AG04449 (cell line): ENCODE data around the gene CDK1.

Experiments used
- CTCF ChIA-PET: fragments of 350-600 bp; formaldehyde crosslinking; extraction: SDS; loops from one replicate; lab custom pipeline; 2021; ENCODE audit warnings: antibody characterized with exemption; lab: Yijun Ruan, JAX
- POLR2A ChIA-PET: fragments of 400-600, 350-600 bp; formaldehyde crosslinking; extraction: SDS; loops from one replicate; lab custom pipeline; 2020; ENCODE audit warnings: antibody characterized with exemption, inconsistent platforms; lab: Yijun Ruan, JAX
- DNase-seq: peaks from one replicate; pipeline ENCODE4 v3.0.0-alpha.2; 2010; ENCODE audit warnings: low read depth, low spot score
- H3K4me3 ChIP-seq: 2 replicates; pipeline ENCODE4 v1.5.1; 2011; ENCODE audit warnings: low read depth, mild to moderate bottlenecking, control low read depth, low read length
- TF ChIP-seq, protein P1 (sequence below): IDR thresholded peaks from one replicate; pipeline ENCODE4 v1.5.1; 2011; ENCODE audit warnings: mild to moderate bottlenecking, moderate library complexity, low read length, control low read depth, inconsistent platforms; ENCODE audit not compliant: insufficient read depth; ENCODE audit errors: missing control alignments

CDK1 gene

DNA sequence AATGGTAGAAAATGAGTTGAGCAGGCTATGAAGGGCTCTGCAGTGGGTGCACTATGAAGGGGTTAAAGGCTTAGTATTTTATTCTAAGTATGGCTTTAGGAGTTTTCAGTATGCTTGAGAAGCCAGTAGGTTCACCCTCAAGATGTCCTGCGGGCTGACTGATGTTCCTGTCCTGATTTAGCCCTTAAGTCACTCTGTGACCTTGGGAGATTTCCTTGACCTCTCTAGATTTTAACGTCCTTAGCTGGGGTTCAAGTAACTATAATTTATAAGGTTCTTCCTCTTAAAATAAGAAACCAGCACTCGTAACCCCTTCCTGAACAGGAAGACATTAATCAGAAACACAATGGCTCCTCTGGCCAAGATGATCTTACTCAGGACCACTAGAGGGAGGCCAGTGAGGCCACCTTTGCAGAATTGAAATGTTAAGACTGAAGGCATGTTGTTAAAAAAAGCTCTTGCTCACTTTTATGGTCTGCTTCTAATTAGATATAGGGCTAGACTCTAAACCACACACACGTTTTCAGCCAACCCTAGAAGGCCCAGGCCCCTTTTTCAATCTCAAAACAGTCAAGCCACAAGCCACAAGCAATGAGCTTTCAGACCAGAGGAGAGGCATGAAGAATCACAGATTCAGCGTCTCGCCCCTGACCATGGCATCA lies 41.9 kb downstream of the CDK1 start:
- H3K4me3 ChIP-seq, result no peak overlapping the region
- TF ChIP-seq, protein P1, sequence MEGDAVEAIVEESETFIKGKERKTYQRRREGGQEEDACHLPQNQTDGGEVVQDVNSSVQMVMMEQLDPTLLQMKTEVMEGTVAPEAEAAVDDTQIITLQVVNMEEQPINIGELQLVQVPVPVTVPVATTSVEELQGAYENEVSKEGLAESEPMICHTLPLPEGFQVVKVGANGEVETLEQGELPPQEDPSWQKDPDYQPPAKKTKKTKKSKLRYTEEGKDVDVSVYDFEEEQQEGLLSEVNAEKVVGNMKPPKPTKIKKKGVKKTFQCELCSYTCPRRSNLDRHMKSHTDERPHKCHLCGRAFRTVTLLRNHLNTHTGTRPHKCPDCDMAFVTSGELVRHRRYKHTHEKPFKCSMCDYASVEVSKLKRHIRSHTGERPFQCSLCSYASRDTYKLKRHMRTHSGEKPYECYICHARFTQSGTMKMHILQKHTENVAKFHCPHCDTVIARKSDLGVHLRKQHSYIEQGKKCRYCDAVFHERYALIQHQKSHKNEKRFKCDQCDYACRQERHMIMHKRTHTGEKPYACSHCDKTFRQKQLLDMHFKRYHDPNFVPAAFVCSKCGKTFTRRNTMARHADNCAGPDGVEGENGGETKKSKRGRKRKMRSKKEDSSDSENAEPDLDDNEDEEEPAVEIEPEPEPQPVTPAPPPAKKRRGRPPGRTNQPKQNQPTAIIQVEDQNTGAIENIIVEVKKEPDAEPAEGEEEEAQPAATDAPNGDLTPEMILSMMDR, result peak; percentile 55
- POLR2A ChIA-PET, result interaction anchor here (1.0 kb wide), 1 partner anchor 460 kb away, joined by 3 read pairs; no protein-coding TSS in a partner anchor
- CTCF ChIA-PET, result interaction anchor here (0.6 to 4.9 kb wide), 27 partner anchors 9 to 1125 kb away, joined by 3 to 41 read pairs (median 4); no protein-coding TSS in a partner anchor
- no peak for DNase-seq

DNA sequence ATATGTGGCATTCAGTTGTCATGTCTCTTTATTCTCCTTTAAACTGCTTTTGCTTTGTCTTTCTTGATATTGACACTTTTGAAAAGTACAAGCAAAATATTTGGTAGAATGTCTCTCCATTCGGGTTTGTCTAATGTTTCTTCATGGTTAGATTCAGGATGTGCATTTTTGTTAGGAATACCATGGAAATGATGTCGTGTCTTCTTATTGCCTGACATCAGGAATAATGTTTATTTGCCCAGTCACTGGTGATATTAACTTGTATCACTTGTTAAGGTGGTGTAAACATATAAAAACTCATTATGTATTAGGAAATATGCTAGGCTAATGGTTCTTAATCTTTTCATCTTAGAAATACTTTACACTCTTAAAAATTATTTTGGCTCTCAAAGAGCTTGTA lies 43.4 kb downstream of the CDK1 start:
- no peak for DNase-seq
- TF ChIP-seq, protein P1, result no peak
- H3K4me3 ChIP-seq, result no peak overlapping the region
- POLR2A ChIA-PET, result no interaction called here
- CTCF ChIA-PET, result interaction anchor here (1.0 to 1.2 kb wide), 3 partner anchors 143 to 930 kb away, joined by 3 to 4 read pairs (median 3); no protein-coding TSS in a partner anchor

DNA sequence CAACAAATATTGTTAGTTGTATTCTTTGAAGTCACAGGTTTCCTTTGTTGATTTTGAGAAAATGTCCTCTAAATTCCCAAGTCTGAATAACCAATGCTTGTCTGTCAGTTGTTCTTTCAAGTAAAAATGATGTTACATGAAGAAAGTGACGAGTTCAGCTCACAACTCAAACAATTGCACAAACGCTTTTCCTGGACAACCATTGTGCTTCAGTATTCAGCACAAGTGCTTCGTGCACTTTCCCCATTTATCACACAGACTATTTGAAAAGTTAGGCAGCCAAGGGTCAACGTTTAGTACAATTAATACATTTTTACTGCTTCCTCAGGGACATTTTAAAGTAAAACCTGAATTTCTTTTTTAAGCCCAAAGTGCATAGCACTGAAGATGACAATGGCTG lies 44.5 kb downstream of the CDK1 start:
- H3K4me3 ChIP-seq, result no peak overlapping the region
- no peak for DNase-seq
- TF ChIP-seq, protein P1, result no peak
- CTCF ChIA-PET, result interaction anchor here (0.6 to 1.4 kb wide), 4 partner anchors 8 to 929 kb away, joined by 3 to 4 read pairs (median 4); no protein-coding TSS in a partner anchor
- POLR2A ChIA-PET, result no interaction called here

DNA sequence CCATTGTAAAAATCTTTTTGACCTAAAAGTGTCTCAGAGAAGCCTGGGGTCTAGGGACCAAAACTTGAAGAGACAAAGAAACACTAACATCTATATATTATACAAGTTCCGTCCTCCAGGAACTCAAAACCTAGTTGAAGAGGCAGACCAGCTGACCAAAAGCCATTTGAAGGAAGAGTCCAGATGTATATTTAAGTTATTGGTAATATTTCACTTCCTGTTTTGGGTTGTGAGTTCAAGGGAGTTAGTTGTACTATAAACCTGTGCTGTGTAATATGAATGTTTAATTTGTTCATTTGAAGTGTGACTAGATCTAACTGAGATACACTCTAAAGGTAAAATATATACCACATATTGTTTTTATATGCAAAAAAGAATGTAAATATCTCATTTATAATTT lies 45.0 kb downstream of the CDK1 start:
- ChIA-PET POLR2A (no interaction called here), CTCF (interaction anchor here (1.4 kb wide), 1 partner anchor 141 kb away, joined by 4 read pairs; no protein-coding TSS in a partner anchor)
- TF ChIP-seq, protein P1, result no peak
- H3K4me3 ChIP-seq, result no peak overlapping the region
- DNase-seq, result no peak

DNA sequence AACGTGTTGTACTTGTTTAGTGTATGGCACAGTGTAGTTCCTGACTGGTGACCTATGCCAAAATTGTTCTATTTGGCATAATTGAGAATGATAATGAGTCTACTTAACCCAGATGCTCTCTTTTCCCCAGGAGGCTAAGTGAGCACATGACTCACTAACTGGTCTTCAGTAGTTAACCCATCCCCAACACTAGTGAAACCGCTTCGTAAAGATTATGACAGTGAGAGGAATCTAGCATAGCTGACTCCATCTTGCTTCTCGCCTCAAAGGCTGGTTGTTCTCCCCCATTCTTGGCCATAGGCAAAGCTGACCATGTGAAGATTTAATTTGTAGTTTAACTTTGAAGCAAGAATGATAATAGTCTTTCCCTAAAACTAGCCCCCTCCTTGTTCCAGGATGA lies 47.2 kb downstream of the CDK1 start:
- TF ChIP-seq, protein P1, result no peak
- ChIA-PET POLR2A (no interaction called here), CTCF (no interaction called here)
- no peak for DNase-seq
- H3K4me3 ChIP-seq, result no peak overlapping the region

DNA sequence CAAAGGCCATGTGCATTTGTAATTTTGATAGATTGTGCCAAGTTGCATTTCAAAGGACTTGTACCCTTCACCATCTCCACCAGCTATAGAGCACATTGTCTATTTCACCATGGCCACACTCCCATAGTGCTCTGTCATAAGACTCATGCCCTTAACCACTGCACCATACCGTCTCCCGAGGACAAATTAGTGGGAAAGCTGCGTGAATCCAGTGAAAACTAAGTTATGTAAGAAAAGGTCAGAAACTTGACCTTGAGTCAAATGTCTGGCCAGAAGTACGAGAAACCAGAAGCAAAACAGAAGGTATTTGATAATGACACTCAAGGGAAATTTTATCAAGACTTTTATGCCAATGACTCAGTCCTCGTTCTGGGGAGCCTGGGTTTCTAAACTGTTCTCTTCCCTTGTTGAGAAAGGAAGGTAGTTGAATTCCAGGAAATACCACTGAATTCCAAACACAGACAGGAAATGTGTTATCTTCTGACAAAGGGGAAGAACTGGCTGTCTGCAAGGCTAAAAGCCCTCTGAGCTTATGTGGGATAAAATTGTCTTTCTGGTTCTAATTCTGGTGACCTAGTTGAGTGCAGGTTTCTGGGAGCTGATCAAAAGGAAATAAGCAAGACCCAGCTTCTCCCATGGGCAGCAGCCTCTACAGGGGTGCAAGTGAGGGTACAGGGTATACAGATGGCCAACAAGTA lies 49.7 kb downstream of the CDK1 start:
- no peak overlapping the region for H3K4me3 ChIP-seq
- TF ChIP-seq, protein P1, result no peak
- DNase-seq, result no peak
- ChIA-PET CTCF (interaction anchor here (1.0 to 4.2 kb wide), 2 partner anchors 9 to 37 kb away, joined by 3 to 19 read pairs; no protein-coding TSS in a partner anchor), POLR2A (interaction anchor here (0.6 kb wide), 1 partner anchor 18 kb away, joined by 3 read pairs; no protein-coding TSS in a partner anchor)
